Stomach (tissue), 4 donors: ENCODE measurements around the gene USP17L18.
"Not testable (repeated sequence)": the region's sequence is repeated elsewhere in the genome, so short reads cannot be mapped to it uniquely, and the experiment has no call there.

Source experiments
- CTCF ChIP-seq, 7 experiments: fragments of 450-650 bp in 4 of 7; fragments of 200-600 bp in 3 of 7; sonication (generic) in 3 of 7; IDR thresholded peaks; one replicate each; pipeline ENCODE4 v1.5.1; 2016 to 2019; ENCODE audit warnings: antibody characterized with exemption in 7 of 7, control low read depth in 2 of 7, mild to moderate bottlenecking in 1 of 7
- EP300 ChIP-seq: sonication (generic); formaldehyde crosslinking; IDR thresholded peaks from one replicate; pipeline ENCODE4 v1.6.1; 2017; ENCODE audit warnings: antibody characterized with exemption
- POLR2A ChIP-seq, 4 donors: fragments of 450-650 bp; IDR thresholded peaks; one replicate each; pipeline ENCODE4 v1.6.1; 2016; ENCODE audit warnings: antibody characterized with exemption in 4 of 4, control low read depth in 2 of 4, mild to moderate bottlenecking in 1 of 4, moderate library complexity in 1 of 4
- POLR2AphosphoS5 ChIP-seq, 3 donors: sonication (generic); formaldehyde crosslinking; IDR thresholded peaks; one replicate each; pipeline ENCODE4 v1.6.1; 2016; ENCODE audit warnings: antibody characterized with exemption in 3 of 3

DNA sequence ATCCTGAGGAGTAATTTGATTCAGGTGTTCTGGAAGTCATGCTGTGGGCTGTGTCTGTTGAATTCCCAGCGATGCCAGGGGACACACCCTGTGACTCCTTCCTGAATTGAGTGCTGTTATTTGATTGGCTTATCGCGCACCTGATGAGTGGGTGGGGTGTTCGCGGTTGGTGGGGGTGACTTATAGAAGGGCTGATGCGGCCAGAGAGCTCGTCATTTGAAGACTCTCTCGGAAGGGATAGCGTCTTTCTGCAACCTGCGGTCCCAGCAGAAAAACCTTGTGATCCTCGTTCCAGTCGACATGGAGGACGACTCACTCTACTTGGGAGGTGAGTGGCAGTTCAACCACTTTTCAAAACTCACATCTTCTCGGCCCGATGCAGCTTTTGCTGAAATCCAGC lies 18.9 kb downstream of the USP17L18 start, which contains the start of gene USP17L22:
- not testable (repeated sequence) for TF ChIP-seq CTCF (IDR thresholded peaks at IDR 0.05); EP300; POLR2AphosphoS5 (IDR thresholded peaks at IDR 0.05); POLR2A (IDR thresholded peaks at IDR 0.05)
